ENCODE results near the gene PCDHGA1.
"Not testable (repeated sequence)": the region's sequence is repeated elsewhere in the genome, so short reads cannot be mapped to it uniquely, and the experiment has no call there.

Gene PCDHGA1

DNA sequence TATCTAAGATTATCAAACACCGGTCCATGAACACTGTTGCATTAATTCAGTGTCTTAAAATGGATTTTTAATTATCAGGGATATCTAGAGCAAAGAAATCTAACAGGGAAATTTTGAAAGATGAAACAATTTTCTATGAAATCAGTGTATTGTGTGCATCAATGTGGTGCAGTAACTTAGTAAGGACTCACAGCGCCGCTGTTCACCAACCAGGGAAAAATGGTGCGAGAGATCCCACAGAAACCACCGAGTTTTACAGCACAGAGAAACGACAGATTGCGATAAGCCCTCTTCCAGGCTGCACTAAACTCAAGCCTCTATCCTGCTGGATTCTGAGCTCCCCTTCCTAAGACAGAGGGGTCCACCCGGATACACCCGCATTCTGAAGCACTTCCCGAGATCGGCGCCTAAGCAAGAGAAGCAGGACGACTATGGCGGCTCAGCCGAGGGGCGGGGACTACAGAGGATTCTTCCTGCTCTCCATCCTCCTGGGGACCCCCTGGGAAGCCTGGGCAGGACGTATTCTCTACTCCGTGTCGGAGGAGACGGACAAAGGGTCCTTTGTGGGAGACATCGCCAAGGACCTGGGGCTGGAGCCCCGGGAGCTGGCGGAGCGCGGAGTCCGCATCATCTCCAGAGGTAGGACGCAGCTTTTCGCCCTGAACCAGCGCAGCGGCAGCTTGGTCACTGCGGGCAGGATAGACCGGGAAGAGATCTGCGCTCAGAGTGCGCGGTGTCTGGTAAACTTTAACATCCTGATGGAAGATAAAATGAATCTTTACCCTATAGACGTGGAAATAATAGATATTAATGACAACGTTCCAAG is 52.4 kb downstream of the PCDHGA1 start, which contains the start of gene PCDHGA7:
Gene PCDHGA7 (plus strand): TSS at position 274 of the 826 bp plus-strand sequence. CDS start 158 bp downstream, at position 432.
- ChIA-PET POLR2A (no interaction called here), CTCF (interaction anchor here (1.1 to 1.2 kb wide), 2 partner anchors 23 to 38 kb away, joined by 3 read pairs; partner anchors contain the start of gene PCDHGA11)
- TF ChIP-seq, protein P1, sequence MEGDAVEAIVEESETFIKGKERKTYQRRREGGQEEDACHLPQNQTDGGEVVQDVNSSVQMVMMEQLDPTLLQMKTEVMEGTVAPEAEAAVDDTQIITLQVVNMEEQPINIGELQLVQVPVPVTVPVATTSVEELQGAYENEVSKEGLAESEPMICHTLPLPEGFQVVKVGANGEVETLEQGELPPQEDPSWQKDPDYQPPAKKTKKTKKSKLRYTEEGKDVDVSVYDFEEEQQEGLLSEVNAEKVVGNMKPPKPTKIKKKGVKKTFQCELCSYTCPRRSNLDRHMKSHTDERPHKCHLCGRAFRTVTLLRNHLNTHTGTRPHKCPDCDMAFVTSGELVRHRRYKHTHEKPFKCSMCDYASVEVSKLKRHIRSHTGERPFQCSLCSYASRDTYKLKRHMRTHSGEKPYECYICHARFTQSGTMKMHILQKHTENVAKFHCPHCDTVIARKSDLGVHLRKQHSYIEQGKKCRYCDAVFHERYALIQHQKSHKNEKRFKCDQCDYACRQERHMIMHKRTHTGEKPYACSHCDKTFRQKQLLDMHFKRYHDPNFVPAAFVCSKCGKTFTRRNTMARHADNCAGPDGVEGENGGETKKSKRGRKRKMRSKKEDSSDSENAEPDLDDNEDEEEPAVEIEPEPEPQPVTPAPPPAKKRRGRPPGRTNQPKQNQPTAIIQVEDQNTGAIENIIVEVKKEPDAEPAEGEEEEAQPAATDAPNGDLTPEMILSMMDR (IDR thresholded peaks at IDR 0.05; ENCODE audit: control extremely low read depth, extremely low read depth, low read depth, missing control alignments) = peak; percentile 36
- peak; percentile 47 for DNase-seq (ENCODE audit: extremely low spot score)

DNA sequence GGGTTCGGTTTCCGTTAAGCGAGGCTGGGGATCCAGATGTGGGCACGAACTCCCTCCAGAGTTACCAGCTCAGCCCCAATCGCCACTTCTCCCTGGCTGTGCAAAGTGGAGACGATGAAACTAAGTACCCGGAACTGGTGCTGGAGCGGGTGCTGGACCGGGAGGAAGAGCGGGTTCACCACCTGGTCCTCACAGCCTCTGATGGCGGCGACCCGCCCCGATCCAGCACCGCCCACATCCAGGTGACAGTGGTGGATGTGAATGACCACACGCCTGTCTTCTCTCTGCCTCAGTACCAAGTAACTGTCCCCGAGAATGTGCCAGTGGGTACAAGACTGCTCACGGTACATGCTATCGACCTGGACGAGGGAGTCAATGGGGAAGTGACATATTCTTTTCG is 53.0 kb downstream of the PCDHGA1 start:
- CTCF ChIA-PET = interaction anchor here (1.1 to 1.2 kb wide), 2 partner anchors 22 to 38 kb away, joined by 3 read pairs; partner anchors contain the start of gene PCDHGA11
- POLR2A ChIA-PET = no interaction called here
- TF ChIP-seq, protein P1 (IDR thresholded peaks at IDR 0.05; ENCODE audit: control extremely low read depth, extremely low read depth, low read depth, missing control alignments) = no peak

DNA sequence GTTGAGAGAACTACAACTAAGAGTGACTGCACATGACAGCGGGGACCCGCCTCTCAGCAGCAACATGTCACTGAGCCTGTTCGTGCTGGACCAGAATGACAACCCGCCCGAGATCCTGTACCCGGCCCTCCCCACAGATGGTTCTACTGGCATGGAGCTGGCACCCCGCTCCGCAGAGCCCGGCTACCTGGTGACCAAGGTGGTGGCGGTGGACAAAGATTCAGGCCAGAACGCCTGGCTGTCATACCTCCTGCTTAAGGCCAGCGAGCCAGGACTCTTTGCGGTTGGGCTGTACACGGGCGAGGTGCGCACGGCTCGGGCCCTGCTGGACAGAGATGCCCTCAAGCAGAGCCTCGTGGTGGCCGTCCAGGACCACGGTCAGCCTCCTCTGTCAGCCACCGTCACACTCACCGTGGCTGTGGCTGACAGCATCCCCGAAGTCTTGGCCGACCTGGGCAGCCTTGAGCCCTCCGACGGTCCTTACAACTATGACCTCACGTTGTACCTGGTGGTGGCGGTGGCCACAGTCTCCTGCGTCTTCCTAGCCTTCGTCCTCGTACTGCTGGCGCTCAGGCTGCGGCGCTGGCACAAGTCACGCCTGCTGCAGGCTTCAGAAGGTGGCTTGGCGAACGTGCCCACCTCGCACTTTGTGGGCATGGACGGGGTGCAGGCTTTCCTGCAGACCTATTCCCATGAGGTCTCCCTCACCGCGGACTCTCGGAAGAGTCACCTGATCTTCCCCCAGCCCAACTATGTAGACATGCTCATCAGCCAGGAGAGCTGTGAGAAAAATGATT is 54.4 kb downstream of the PCDHGA1 start:
- DNase-seq (ENCODE audit: extremely low spot score) = no peak
- CTCF ChIA-PET = no interaction called here
- TF ChIP-seq, protein P1 (IDR thresholded peaks at IDR 0.05; ENCODE audit: control extremely low read depth, extremely low read depth, low read depth, missing control alignments) = no peak
- POLR2A ChIA-PET = no interaction called here

More for the DNA sequence above, 53.0 kb downstream of the PCDHGA1 start:
- DNase-seq (ENCODE audit: extremely low spot score) = no peak

DNA sequence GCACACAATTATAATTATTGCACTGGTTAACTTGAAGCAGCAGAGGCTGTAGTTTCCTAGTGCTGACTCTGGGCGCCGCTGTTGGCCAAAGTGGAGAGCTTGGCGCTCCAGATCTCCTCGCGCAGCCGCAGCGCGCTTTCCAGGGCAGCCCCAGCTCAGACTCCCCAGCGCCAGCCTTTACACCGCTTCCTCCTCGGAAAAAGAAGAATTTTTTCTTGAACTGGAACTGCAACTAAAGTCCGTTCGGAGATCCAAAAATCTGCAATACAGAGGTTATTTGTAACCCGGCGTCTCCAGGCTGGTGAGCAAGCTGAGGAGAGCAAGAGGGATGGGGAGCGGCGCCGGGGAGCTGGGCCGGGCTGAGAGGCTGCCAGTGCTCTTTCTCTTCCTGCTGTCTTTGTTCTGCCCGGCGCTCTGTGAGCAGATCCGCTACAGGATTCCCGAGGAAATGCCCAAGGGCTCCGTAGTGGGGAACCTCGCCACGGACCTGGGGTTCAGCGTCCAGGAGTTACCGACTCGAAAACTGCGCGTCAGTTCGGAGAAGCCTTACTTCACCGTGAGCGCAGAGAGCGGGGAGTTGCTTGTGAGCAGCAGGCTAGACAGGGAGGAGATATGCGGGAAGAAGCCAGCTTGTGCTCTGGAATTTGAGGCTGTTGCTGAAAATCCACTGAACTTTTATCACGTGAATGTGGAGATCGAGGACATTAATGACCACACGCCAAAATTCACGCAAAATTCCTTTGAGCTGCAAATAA is 57.4 kb downstream of the PCDHGA1 start, which contains the start of gene PCDHGB4:
Gene PCDHGB4 (plus strand): TSS at position 142 of the 755 bp plus-strand sequence. CDS start 187 bp downstream, at position 329.
- DNase-seq (ENCODE audit: extremely low spot score) = peak; percentile 58
- CTCF ChIA-PET = interaction anchor here (1.5 kb wide), 1 partner anchor 25 kb away, joined by 4 read pairs; the partner anchor contains the start of gene PCDHGA10
- POLR2A ChIA-PET = not testable (repeated sequence)

DNA sequence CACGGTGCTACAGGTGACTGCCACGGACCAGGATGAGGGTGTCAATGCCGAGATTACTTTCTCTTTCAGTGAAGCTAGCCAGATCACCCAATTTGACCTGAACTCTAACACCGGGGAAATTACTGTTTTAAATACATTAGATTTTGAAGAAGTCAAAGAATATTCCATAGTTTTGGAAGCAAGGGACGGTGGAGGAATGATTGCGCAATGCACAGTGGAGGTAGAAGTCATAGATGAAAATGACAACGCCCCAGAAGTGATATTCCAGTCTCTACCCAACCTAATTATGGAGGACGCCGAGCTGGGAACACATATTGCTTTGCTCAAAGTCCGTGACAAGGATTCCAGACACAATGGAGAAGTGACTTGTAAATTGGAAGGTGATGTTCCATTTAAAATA is 58.3 kb downstream of the PCDHGA1 start:
- ChIA-PET CTCF (interaction anchor here (1.5 kb wide), 1 partner anchor 24 kb away, joined by 4 read pairs; the partner anchor contains the start of gene PCDHGA10), POLR2A (no interaction called here)
- TF ChIP-seq, protein P1 (IDR thresholded peaks at IDR 0.05; ENCODE audit: control extremely low read depth, extremely low read depth, low read depth, missing control alignments) = no peak
- DNase-seq (ENCODE audit: extremely low spot score) = no peak

DNA sequence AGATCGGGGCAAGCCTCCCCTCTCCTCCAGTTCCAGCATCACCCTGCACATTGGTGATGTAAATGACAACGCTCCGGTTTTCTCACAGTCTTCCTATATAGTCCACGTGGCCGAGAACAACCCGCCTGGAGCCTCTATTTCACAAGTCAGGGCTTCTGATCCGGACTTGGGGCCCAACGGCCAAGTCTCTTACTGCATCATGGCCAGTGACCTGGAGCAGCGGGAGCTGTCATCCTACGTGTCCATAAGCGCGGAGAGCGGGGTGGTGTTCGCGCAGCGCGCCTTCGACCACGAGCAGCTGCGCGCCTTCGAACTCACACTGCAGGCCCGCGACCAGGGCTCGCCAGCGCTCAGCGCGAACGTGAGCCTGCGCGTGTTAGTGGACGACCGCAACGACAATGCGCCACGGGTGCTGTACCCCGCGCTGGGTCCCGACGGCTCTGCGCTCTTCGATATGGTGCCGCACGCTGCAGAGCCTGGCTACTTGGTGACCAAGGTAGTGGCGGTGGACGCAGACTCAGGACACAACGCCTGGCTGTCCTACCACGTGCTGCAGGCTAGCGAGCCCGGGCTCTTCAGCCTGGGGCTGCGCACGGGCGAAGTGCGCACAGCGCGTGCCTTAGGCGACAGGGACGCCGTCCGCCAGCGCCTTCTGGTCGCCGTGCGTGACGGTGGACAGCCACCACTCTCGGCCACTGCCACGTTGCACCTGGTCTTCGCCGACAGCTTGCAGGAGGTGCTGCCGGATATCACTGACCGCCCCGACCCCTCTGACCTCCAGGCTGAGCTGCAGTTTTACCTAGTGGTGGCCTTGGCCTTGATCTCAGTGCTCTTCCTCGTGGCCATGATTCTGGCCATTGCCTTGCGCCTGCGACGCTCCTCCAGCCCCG is 59.1 kb downstream of the PCDHGA1 start:
- TF ChIP-seq, protein P1 (IDR thresholded peaks at IDR 0.05; ENCODE audit: control extremely low read depth, extremely low read depth, low read depth, missing control alignments) = no peak
- ChIA-PET POLR2A (no interaction called here), CTCF (interaction anchor here (0.7 to 1.1 kb wide), 2 partner anchors 10 to 61 kb away, joined by 3 read pairs; no protein-coding TSS in a partner anchor)
- DNase-seq (ENCODE audit: extremely low spot score) = no peak

Data from GM10248 (cell line).